C1 segment of cervical spinal cord (tissue), 14 donors: ENCODE data around the gene ROR2.

Source experiments
- DNase-seq, 14 donors: peaks; one replicate each; lab custom pipeline; 2025; lab: John Stamatoyannopoulos, UW

ROR2 gene

DNA sequence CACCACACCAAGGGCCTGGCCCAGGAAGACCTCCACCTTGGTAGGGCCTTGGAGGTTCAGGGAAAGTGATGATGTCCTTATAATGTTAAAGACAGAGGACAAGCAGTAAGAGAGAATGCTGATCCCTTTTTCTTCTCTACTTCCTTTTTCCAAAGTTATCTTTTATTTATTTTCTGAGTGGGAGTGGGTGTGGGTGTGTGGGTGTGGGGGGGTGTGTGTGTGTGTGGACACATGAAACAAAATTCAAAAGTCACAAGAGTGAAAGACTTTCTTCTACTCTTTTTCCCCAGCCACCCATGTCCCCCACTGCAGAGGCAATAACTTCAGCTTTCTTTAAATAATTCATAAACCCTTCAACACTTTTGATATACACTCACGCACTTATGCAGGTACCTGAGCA is 70.8 kb downstream of the ROR2 start:
- no peak for DNase-seq

DNA sequence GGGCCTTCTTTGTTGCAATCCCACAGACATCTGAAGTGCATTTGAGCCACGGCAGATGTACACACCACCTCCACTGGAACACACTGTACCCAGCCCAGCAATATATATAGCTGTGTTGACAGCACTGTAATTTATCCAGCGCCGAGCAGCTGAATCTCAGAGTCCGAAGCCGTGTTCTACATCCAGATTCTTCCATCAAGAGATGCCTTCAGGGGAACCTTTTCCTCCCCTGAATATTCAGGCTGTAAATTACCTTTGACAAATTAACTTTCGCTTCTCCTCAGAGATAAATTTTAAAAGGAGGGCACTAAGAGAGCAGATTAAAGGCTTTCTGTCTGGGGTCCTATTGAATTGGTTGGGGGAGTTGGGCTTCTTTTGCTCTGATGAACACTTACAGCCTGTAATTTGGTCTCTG is 76.4 kb downstream of the ROR2 start:
- no peak for DNase-seq

GRCh38 chr9:91868732-91869391 is 81.2 kb downstream of the ROR2 start:
- no peak for DNase-seq

- no peak for DNase-seq
Observed at GRCh38 chr9:91867740-91868139, 82.3 kb downstream of the ROR2 start.

- no peak for DNase-seq
Observed at GRCh38 chr9:91865041-91865440, 85.0 kb downstream of the ROR2 start.

GRCh38 chr9:91864380-91864779 is 85.6 kb downstream of the ROR2 start:
- no peak for DNase-seq

DNA sequence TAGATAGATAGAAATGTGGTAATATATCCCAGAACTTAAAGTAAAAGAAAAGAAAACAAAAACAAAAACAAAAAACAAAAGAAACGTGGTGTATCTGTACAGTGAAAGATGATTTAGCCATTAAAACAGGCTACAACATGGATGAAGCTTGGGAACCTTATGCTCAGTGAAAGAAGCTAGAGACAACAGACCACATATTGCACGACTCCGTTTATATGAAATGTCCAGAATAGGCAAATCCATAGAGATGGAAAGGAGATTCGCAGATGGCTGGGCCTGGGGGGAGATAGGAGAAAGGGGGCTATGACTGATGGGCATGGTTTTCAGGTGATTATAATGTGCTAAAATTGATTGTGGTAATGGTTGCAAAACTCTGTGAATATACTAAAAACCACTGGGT is 86.6 kb downstream of the ROR2 start:
- DNase-seq = no peak

GRCh38 chr9:91858213-91859030 is 91.6 kb downstream of the ROR2 start:
- DNase-seq = no peak

DNA sequence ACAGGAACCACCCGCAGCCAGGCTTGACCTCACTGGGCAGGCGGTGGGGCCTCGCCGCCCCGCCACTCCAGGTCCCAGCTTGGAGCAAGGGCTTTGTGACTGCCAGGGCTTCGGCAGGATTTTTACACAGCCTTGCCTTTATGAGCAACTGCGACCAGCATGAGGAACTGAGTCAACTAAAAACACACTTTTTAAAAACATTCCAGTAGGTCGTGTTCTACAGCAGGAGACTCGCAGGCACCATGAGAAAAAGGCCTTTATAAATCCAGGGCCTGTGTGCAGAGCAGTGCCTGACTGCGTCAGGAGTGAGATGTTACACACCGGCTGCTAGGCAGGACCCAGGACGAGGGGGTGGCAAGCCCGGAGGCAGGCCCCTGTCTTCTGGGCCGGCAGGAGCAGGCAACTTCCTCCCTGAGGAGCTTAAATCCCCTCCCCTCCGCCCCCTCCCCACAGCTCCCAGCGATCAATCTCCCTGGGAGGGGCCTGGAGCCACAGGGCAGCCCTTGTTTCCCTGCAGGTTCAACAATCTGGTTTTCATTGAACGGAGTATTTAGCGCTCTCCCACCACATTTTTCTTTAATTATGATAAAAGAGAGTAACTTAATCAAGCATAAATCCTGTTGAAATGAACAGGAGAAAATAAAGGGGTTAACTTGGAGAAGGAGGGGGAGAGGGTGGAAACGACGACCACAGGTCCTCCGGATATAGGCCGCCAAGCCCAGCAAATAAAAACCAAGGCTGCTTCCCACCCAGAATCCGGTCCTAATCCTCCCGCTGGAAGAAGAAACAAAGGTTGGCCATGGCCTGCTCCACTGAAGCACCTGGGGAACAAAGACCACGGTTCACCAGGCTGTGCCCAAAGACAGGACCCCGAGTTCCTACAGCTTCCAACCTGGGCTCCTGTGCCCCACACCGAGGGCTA is 92.5 kb downstream of the ROR2 start:
- DNase-seq = no peak

- no peak for DNase-seq
Observed at GRCh38 chr9:91856419-91856818, 93.6 kb downstream of the ROR2 start.

GRCh38 chr9:91855196-91855595 is 94.8 kb downstream of the ROR2 start:
- no peak for DNase-seq

DNA sequence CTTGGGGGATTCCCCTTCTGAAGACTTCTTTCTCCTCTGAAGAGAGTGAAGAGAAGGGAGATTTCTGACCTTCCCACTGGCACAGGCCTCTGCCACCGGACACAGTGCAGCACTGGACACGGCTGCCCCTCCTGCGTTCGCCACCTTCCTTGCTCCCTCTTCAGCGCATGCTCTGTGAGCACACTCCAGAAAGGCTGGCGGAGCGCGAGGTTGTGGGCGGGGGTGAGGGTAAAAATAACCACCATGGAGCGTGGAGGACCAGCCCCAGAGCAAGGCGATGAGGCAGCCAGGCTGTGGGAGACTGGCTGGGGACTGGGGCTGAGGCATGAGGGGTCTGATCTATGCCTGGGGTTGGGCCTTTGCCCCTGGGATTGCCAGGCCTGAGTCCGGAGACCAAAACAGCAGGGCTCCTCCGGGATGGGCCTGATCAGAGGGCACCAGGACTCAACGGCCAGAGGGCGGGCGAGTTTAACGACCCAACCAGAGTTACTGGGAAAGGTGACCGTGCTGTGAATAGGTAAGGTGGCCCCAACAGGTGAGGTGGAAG is 97.2 kb downstream of the ROR2 start:
- no peak for DNase-seq

- no peak for DNase-seq
Observed at GRCh38 chr9:91849694-91850093, 100.3 kb downstream of the ROR2 start.

DNA sequence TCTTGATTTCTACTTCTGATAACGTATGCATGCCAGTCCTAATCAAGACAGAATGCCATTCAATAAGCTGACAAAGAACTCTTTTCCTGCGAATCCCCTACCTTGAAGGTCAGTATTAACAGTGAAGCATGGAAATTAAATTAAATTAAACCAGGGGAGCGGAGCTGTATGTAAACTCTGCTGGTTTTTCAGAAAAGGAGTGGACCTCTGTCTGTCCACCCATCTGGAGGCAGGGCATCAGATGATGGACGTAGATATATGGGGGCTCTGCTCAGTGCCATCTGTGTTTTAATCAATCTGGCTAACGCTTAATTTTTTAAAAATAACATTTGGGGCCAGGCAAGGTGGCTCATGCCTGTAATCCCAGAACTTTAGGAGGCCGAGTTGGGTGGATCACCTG is 101.9 kb downstream of the ROR2 start:
- no peak for DNase-seq

GRCh38 chr9:91847581-91848091 is 102.4 kb downstream of the ROR2 start:
- no peak for DNase-seq

DNA sequence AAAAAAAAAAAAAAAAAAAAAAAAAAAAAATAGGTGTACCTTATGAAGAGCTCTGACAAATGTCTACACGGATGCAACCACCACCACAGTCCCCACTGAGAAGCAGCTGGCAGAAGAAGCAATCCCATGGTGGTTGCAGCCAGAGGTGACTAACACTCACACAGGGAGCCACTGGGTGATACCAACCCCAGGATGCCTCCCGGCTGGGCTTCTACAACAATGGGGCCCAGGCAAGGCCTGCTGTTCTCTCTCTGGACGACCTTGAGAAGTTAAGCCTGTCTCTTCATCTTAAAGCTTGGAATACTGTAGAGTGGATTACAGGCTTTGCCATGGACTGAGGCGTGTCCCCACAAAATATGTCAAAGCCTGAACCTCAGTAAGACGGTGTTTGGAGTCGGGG is 104.1 kb downstream of the ROR2 start:
- DNase-seq = no peak

DNA sequence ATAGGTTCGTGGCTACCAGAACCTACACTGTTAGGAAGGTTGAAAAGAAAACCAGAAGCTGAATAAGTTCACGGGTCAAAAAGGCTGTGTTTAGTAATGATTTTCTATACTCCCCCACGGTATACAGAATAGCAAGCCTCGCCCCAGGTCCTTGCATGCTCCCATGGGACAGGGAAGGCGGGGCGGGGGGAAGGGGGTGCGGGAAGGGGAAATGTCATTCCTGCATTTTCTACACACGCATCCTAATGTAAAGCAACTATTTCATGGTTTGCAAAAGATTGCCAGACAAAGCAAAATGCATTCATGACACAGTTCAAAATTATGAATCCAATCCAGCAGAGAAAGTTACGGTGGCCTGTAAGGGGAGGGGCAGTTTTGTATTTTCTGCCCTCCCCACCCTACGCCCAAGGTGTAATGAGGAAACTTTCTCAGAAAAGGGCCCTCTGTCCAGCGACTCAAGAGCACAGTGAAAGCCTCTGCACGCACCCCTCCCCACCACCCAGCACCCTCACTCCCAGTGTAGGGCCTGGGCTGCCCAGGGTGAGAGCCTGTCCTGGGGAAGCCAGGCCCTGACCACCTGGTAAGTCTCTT is 105.2 kb downstream of the ROR2 start:
- no peak for DNase-seq

DNA sequence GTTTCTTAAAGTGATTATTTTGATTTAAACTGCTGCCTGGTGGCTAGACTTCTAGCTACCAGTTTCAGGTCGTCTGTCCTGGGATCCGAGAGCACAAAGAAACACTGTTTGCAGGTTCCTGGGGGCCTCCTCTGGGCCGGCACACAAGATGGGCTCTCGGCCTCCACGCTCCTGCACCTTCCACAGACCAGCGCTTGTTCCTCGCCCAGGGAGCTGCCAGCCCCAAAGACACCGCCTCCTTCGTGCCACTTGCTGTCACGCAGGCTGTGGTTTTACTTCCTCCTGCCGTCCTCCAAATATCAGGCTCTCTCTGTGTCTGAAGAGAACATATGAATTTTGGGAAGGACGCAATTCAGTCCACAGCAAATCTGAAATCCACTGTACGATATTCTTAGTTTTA is 105.8 kb downstream of the ROR2 start:
- DNase-seq = peak in 5 of 14 donors; percentile 7 to 29 (median 15)

DNA sequence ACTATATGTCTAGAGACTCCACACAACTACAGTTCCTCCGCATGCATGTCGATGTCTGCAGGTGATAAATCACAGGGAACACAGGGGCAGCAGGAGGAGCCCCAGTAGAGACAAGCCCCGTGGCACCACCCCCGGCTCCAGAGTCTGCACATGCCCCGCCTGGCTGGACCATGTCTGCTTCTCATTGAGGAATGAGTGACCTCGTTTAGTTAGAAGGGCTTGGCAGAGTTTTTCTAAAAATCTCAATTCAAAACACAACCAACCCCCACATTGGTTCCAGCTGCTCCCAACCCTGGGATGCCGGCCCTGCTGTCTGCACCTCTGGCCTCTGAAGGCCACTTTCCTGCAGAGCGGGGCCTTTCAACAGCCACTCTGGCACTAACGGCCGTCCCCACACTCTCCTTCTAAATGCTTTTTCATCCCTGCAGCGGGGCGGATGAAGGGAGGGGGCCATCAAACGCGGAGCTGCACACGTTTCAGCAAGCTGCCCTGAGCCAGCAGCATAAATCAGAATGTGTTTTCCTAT is 106.3 kb downstream of the ROR2 start:
- DNase-seq = peak in 2 of 14 donors; percentile 4 to 8

- no peak for DNase-seq
Observed at GRCh38 chr9:91843093-91843492, 106.9 kb downstream of the ROR2 start.
